ENCODE measurements around the gene TRIAP1.

TRIAP1 gene

DNA sequence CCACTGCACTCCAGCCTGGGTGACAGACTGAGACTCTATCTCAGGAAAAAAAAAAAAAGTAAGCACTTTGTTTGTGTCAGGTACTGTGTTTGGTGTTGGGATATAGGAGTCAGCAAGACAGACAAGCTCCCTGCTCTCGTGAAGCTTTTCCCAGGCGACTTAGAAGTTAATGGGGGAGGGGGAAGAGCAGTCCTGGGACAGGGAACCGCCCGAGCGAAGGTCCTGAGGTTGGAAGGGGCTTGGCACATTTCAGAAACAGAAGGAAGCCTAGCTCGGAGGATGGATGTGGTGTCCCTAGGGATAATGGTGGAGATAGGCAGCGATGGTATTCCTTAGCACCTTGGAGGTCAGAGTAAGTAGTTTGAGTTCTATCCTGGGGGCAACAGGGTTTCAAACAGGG lies 16.8 kb downstream of the TRIAP1 start:
- DNase-seq (ENCODE audit: low spot score), result no peak

DNA sequence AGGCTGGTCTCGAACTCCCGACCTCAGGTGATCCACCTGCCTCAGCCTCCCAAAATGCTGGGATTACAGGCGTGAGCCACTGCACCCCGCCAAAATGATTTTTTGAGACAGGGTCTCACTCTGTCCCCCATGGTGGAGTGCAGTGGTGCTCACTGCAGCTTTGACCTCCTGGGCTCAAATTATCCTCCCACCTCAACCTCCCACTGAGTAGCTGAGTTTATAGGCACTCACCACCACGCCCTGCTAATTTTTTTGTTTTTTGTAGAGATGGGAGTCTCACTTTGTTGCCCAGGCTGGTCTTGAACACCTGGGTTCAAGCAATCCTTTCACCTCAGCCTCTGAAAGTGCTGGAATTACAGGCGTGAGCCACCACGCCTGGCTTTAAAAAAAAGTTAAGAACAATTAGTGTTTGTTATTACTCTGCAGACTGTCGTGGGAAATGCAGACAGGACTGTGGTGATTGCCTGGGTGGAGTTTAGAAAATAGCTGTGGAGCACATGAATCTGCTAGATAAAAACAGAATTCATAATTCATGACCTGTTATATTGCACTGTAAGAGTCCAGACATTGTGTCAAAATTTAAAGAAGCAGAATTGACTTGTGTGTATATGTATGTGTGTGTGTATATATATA lies 17.5 kb downstream of the TRIAP1 start:
- DNase-seq (ENCODE audit: low spot score), result no peak

DNA sequence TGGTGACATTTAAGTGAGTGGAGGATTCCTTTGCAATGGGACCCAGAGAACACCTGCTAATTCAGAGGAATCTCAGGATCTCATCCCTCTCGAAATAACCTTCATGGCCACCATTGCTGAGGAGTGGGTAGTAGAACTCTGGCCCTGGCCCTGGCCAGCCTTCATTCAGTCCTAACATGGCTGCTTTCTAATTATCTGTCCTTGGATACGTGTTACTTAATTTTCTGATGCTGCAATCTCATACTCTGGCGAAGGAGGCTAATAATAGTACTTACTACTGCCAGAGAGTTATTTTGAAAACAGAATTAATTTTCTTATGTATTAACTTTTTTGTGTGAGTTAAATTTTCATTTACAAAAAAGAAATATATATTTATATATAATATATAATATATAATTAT lies 20.4 kb downstream of the TRIAP1 start:
- no peak for DNase-seq (ENCODE audit: low spot score)

DNA sequence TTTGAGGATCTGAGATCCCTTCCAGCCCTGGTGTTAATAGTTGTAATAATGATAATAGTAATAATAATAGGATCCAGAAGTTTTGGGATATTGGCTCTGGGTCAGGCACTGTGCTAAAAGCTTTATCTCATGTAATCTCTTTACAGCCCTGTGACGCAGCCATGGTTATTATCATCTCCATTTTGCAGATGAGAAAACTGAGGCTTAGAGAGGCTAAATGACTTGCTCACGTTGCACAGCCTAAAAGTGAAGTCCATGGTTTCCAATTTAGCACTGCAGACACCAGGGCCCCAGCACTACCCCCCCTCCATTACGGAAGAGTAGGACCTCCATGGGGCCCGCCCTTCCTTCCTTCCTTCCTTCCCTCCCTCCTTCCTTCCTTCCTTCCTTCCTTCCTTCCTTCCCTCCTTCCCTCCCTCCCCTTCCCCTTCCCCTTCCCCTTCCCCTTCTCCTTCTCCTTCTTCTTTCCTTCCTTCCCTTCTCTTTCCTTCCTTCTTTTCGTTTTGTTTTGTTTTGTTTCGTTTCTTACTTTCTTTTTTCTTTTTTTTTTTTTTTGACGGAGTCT lies 23.2 kb downstream of the TRIAP1 start:
- DNase-seq (ENCODE audit: low spot score), result no peak

DNA sequence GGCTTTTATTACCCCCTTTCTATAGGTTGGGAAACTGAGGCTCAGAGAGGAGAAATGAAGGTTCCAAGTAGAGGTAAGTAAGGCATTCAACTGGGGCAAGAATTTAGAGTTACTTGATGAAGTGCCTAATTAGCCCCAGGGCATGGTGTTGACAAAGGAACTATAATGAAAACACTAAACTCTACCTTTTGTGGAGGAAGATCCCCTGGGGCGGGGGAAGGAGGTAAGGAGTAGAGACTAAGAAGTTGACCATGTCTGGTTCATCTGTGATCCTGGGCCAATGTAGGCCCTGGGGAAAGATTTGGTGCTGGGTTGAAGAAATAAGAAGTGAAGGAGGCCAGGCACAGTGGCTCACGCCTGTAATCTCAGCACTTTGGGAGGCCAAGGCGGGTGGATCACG lies 24.5 kb downstream of the TRIAP1 start:
- DNase-seq (ENCODE audit: low spot score), result no peak

DNA sequence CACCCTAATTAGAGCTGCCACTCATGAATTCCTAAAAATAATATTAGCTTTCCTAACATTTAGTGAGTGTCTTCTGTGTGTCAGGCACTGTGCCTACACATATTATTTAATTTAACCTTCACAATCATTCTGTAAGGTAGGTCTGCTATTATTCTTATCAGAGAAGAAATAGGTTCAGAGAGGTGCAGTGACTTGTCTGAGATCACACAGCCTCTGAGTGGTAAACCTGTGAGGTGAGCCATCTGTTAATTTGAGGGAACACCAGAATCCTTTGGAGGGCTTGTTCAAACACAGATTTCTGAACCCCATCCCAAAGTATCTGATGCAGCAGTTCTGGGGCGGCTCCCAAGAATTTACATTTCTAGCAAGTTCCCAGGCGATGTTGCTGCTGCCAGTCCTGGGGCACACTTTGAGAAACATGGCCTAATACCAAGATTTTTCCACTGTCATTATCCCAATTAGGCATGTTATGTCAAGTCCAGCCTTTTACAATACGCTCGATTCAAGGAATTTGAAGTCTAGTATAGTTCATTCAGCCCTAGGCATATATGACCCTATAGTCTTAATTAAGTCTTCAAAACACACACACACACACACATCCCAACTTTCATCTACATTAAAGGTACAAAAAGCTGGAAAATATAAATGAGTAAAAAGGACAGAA lies 28.1 kb downstream of the TRIAP1 start:
- no peak for DNase-seq (ENCODE audit: low spot score)

DNA sequence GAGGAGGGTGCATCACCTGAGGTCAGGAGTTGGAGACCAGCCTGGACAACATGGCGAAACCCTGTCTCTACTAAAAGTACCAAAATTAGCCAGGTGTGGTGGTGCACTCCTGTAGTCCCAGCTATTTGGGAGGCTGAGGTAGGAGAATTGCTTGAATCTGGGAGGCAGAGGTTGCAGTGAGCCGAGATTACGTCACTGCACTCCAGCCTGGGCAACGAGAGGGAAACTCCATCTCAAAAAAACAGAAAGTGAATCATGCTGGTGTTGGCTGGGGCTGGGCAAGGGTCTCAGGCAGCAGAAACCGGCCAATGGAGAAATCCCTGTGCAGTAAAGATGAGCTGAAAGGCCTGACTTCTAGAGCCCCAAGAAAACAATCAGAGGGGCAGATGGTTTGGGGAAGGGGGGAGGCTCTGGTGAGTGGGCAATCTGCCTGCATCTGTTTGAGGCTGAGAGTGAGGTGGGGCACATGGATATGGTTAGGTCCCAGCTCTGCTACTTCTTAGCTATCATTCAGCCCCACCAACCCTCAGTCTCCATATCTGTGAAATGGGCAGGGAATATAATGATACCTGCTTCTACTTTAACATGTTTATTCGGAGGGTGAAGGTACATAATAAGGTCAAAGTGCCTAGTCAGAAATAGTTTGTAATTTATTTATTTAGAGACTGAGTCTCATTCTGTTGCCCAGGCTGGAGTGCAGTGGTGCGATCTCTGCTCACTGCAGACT lies 29.5 kb downstream of the TRIAP1 start:
- DNase-seq (ENCODE audit: low spot score), result no peak

DNA sequence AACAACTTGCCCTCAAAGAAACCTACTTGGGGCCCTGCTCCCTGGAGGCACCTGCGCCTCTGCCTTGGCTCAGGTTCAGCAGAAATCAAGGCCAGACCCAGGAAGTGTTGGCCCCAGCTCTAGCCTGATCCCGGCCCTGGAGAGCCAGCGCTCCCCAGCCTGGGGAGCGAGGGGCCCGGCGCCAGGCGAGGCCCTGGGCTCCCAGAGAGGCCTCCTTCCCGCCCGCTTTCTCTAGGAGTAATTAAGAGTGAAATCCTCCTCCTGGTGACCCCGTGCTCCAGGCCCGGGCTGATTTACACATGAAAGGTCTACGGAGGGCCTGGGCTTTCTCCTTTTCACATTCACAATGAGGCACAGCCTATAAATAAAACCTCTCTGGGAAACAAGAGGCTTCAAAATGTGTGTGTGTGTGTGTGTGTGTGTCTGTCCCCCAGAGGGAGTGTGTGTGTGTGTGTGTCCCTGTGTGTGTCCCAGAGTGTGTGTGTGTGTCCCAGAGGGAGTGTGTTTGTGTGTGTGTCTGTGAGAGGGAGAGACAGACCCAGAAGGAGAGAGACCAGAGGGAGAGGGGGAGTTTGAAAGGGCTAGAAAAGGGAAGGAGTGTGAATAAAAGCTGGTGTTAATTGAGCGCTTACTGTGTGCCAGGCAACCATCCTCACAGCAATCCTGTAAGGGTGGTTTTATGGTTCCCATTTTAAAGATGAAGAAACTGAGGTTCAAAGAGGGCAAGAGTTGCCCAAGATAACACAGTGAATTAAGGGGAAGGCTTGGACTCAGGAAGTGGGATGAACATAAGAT lies 32.1 kb downstream of the TRIAP1 start:
- no peak for DNase-seq (ENCODE audit: low spot score)

DNA sequence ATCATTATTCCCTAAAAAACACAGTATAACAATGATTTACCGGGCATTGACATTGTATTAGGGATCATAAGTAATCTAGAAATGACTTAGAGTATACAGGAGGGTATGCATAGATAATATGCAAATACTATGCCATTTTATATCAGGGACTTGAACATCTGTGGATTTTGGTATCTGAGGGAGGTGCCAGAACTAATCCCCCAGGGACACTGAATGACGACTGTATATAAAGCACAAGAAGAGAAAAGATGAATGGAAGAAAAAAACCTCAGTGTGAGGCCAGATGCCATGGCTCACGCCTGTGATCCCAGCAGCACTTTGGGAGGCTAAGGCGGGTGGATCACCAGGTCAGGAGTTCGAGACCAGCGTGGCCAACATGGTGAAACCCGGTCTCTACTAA lies 33.8 kb downstream of the TRIAP1 start:
- DNase-seq (ENCODE audit: low spot score), result no peak

DNA sequence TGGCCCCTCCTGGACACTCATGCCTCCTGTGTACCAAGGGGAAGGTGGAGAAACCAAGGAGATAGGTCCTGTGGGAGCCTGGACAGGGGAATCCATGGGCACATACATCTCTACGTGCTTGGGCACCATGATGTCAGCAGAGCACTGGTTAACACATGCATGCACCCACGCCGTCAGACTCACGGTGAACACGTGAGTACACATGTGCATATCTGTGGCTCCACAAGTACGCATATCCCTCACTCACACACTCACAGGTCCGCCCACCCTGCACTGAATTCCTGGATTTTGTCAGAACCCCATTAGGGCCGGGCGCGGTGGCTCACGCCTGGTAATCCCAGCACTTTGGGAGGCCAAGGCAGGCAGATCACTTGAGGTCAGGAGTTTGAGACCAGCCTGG lies 37.4 kb downstream of the TRIAP1 start:
- no peak for DNase-seq (ENCODE audit: low spot score)

DNA sequence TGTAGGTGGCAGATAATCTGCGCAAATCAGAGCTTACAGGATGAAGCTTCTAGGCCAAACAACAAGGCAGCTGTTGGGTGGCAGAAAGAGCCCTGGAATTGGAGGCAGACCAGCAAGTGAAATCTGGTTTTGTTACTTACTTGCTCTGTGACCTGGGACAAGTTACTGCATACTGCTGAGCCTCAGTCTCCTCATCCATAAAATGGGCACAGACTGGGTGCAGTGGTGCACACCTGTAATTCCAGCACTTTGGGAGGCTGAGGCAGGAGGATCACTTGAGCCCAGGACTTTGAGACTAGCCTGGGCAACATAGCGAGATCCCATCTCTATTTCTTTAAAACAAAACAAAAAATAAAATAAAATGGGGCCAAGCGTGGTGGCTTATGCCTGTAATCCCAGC lies 39.6 kb downstream of the TRIAP1 start:
- no peak for DNase-seq (ENCODE audit: low spot score)

DNA sequence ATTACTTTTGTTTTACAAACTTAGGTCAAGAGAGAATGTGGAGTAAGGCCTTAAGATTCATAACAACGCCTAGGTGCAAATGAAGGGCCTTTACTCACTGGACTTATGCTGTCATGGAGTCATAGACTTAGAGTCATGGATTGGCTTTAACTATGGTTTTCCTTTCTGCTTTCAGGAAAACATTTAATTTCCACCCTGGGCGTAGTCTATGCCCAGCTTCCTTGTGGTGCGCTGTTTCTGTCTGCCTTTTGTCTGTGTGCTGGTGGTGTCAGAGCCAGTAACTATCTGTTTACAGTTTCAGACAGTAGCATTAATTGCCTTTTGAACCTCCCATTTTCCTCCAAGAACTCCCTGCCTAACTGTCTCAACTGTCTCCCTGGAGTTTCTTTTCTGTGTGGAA lies 40.1 kb downstream of the TRIAP1 start:
- no peak for DNase-seq (ENCODE audit: low spot score)

DNA sequence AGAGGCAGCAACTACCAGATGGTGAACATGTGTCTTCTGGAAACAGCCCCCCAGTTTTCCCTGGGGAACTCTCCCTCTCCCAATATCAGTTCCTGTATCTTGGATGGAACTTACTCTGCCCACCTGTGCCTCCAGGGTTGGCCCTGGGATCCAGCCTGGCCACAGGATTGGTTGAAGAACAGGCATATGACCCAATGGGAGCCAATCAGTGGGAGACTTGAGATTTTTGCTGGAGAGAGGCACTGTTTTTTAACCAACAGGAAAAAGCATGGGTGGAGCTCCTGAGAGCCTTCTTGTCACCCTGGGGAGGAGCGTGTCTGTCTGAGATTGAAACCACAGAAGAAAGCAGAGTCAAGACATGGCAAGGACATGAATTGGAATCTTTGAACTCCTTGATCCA lies 41.9 kb downstream of the TRIAP1 start:
- no peak for DNase-seq (ENCODE audit: low spot score)

DNA sequence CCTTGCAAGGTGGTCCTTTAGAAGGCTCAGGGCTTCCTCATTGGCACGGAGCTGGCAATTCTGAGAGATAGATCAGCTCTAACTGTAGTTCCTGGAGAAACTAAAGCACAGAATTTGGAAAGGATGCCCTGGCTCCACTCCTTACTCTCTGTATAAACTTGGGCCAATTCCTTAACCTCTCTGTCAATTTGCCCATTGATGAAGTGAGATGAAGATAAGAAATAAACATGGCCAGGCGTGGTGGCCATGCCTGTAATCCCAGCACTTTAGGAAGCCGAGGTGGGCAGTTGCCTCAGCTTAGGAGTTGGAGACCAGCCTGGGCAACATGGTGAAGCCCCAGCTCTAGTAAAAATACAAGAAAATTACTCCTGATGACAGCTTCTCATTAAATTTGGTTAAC lies 42.3 kb downstream of the TRIAP1 start:
- no peak for DNase-seq (ENCODE audit: low spot score)

DNA sequence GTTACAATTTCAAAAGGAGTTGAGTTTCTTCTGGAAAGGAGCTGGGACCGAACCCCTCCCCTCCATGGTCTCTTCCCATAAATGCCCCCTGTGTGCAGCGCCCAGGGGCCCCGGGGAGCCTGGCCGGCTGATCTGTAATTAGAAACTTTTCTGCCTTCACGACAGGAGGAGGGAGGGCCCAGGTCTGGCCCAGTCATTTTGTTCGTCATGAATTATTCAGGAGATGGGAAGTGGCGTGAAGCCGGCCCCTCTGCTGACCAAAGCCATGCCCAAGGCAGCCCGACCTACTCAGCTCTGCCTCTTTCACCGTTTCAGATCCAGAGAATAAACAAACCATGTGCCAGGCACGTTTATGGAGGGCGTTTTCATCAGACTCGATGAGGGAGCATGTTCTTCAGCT lies 44.0 kb downstream of the TRIAP1 start:
- no peak for DNase-seq (ENCODE audit: low spot score)

DNA sequence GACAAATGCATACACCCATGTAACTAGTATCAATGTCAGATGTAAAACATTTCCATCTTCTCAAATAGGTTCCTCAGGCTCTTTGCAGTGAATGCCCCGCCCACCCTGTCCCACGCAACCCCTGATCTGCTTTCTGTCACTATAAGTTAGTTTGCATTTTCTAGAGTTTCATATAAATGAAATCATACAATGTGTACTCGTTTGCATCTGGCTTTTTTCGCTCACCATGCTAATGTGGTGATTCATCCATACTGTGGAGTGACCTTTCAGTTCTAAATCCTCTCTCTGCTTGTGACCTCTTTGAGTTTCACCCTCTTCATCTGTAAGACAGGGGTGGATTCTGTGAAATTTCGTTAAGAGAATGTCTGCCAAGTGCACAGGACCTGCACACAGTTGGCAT lies 46.7 kb downstream of the TRIAP1 start:
- no peak for DNase-seq (ENCODE audit: low spot score)

DNA sequence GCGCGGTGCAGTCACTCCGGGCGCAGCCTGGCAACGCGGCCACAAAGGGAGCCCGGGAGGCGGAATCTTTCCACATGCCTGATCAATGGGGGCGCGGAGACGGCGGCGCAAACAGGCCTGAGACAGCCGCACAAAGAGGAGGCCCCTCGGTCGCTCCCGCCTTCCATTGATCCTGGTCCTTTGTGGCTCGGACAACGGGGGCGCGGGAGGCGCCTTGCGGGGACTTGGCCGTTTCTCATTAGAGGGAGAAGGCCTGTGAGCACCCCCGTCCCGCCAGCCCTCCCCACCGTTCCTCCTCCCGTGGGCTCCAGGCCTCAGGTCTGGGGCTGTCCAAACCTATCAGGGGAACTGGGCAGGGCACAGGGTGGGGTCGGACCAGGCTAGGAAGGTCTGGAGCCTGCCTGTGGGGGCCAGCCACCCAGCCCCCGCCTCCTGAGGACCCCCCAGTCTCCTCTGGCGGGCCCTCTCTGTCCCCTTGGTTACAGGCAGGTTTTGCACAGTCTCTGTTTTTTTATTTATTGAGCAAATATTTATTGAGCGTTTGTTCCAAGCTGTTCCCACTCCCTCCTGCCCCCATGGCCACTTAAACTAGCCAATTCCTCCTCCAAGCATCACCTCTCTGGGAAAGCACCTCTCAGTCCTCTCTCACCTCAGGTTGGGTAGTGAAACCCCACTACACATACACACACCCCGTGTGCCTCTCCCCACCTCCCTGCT lies 48.2 kb downstream of the TRIAP1 start:
- no peak for DNase-seq (ENCODE audit: low spot score)

DNA sequence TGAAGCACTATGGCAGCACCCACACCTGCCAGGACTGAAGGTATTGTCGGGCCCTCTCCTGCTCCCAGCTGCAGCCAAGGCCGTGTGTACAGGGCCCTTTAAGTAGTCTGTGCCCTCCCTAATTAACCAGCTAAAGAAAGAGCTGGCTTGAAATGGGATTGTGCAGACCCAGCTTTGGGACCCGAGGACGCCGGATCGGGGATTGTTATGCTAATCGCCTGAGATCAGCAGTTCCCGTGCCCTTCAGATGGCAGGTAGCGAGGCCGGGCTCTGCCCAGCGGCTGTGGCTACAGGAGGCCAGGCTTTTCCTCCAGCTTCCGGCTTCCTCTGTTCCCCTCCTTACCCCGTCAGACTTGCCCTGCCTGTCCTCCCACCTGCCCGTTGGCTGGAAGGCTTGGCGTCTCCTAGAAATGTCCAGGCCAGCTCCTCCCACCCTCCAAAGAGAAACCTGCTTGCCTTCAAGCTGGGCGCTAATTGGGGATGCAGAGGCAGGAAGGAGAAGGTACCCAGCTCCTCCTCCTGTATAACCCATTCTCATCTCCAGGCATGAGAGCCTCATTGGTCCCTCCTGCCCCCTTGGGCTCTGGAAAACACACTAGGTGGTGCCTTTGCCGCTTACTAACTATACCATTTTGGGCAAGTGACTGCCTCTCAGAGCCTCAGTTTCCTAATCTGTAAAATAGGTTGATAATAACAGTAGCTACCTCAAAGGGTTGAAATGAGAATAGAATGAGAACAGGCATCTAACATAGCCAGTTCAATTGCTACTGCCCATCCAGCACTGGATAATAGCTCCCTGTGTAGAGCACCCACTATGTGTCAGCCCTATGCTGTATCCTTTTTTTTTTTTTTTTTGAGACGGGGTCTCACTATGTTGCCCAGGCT lies 51.5 kb downstream of the TRIAP1 start:
- DNase-seq (ENCODE audit: low spot score), result no peak
